A673 (cell line): ENCODE data around the gene RIMS4.
A peak's percentile ranks its signal among the peaks of the same experiment; 100 is the strongest.

Experiments
- CTCF ChIP-seq: fragments of 300-800, 200-600 bp; sonication (generic); conservative IDR thresholded peaks from 2 replicates; pipeline ENCODE4 v1.5.1; 2017; ENCODE audit warnings: low read depth, mild to moderate bottlenecking, antibody characterized with exemption, low read length, moderate library complexity, mixed read lengths
- EZH2 ChIP-seq: fragments of 200-600 bp; sonication (generic); IDR thresholded peaks from 2 replicates; pipeline ENCODE4 v1.6.1; 2017; ENCODE audit warnings: borderline replicate concordance, low read depth, mild to moderate bottlenecking, mixed read lengths, antibody characterized with exemption, low read length; ENCODE audit not compliant: poor library complexity, severe bottlenecking

DNA sequence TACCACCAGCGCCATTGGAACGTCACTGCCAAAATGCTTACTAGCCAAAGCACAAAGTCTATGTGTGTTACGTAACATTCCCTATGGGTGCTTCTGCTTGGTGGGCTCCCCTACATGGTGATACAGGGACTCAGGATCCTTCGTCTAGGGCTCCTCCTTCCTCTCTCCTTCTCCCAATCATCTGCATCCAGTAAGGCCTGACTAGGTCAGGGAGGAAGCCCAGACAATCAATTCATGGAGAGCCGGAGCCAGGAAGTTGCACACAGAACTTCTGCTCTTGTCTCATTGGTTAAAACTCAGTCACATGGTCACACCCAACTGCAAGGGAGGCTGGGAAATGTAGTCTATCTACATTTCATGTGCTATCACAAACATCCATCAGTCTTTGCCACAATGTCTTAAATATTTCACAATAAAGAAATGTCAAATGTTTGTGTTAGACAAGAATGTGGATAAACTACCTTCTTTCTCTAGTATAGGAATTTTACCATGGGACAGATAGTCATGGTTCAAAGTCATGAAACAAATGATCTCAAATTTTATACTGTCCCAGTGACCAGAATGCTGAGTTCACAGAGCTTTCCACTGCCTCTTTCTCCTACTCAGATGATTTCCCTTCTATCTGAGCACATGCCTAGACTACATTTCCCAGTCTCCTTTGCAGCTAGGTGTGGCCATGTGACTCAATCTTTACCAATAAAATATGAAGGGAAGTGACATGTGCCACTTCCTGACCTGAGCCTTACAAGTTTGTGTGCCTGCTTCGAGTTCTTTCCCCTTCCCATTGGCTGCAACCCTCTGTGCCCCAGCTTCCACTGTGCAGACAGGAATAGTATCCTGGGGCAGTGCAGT is 74.0 kb downstream of the RIMS4 start:
- TF ChIP-seq CTCF (peak; percentile 33; the same call in 1 of the 2 replicates), EZH2 (no peak)
